Measurements from ENCODE around the gene COMMD1.

Gene COMMD1

GRCh38 chr2:62163106-62163831 is 257.8 kb downstream of the COMMD1 start:
- H3K4me2 ChIP-seq (ENCODE audit: low read length, poor library complexity, severe bottlenecking): no peak overlapping the region
- 94% methylated on average over 2 of the region's 3 CpGs for WGBS
- H4K91ac ChIP-seq (ENCODE audit: low read length): no peak overlapping the region
- H3K4me1 ChIP-seq (ENCODE audit: control insufficient read depth, insufficient read depth, low read depth, low read length): no peaks in the 10 kb centered on the region
- H3K14ac ChIP-seq (ENCODE audit: low read length in 2 of 2): no peak overlapping the region
- H3K23ac ChIP-seq (ENCODE audit: low read length in 2 of 2): no peak overlapping the region
- DNase-seq: no peak
- H2AFZ ChIP-seq (ENCODE audit: low read depth, low read length): no peak overlapping the region
- H2BK120ac ChIP-seq (ENCODE audit: low read depth, low read length): no peak overlapping the region
- H3K27me3 ChIP-seq (ENCODE audit: control insufficient read depth in 1 of 2, insufficient read depth in 1 of 2, low read length in 2 of 2): no peaks in the 10 kb centered on the region
- H3K4me3 ChIP-seq (ENCODE audit: insufficient read depth in 1 of 2, low read depth in 1 of 2, low read length in 2 of 2): no peak overlapping the region
- H3K36me3 ChIP-seq (ENCODE audit: control insufficient read depth in 1 of 2, insufficient read depth in 2 of 2, low read depth in 1 of 2, low read length in 2 of 2): no peaks in the 10 kb centered on the region
- no peaks in the 10 kb centered on the region for H3K79me1 ChIP-seq (replicated peaks; ENCODE audit: low read length, poor library complexity, severe bottlenecking)
- H3K9me3 ChIP-seq (ENCODE audit: control insufficient read depth, low read length): no peaks in the 10 kb centered on the region
- no peak overlapping the region for H3K9ac ChIP-seq (ENCODE audit: low read length)
- no peak overlapping the region for H3K4ac ChIP-seq (ENCODE audit: low read depth in 1 of 2, low read length in 2 of 2)
- no peak overlapping the region for H2BK5ac ChIP-seq (ENCODE audit: low read depth, low read length, poor library complexity, severe bottlenecking)
- H2BK15ac ChIP-seq (ENCODE audit: low read depth, poor library complexity, severe bottlenecking): no peak overlapping the region
- no peak overlapping the region for H4K8ac ChIP-seq (ENCODE audit: low read length)
- no peak overlapping the region for H3K18ac ChIP-seq (ENCODE audit: low read depth in 1 of 2, low read length in 2 of 2)
- no peak overlapping the region for H3K27ac ChIP-seq (ENCODE audit: low read length, poor library complexity, severe bottlenecking)
- H2AK5ac ChIP-seq (ENCODE audit: low read length, severe bottlenecking): no peak overlapping the region
- no peak overlapping the region for H2BK12ac ChIP-seq (ENCODE audit: low read length in 2 of 2)

GRCh38 chr2:62163834-62164233 is 258.4 kb downstream of the COMMD1 start:
- no CpG with 5 or more reads among the region's 2 CpGs for WGBS
- Histone ChIP-seq H3K4me3 (ENCODE audit: insufficient read depth in 1 of 2, low read depth in 1 of 2, low read length in 2 of 2) (no peak overlapping the region), H2BK15ac (ENCODE audit: low read depth, poor library complexity, severe bottlenecking) (no peak overlapping the region), H3K4me1 (ENCODE audit: control insufficient read depth, insufficient read depth, low read depth, low read length) (no peaks in the 10 kb centered on the region), H4K8ac (ENCODE audit: low read length) (no peak overlapping the region), H3K4ac (ENCODE audit: low read depth in 1 of 2, low read length in 2 of 2) (no peak overlapping the region), H3K9ac (ENCODE audit: low read length) (no peak overlapping the region), H3K14ac (ENCODE audit: low read length in 2 of 2) (no peak overlapping the region), H2AK5ac (ENCODE audit: low read length, severe bottlenecking) (no peak overlapping the region), H2BK5ac (ENCODE audit: low read depth, low read length, poor library complexity, severe bottlenecking) (no peak overlapping the region), H3K27me3 (ENCODE audit: control insufficient read depth in 1 of 2, insufficient read depth in 1 of 2, low read length in 2 of 2) (no peaks in the 10 kb centered on the region), H3K4me2 (ENCODE audit: low read length, poor library complexity, severe bottlenecking) (no peak overlapping the region), H3K23ac (ENCODE audit: low read length in 2 of 2) (no peak overlapping the region), H3K9me3 (ENCODE audit: control insufficient read depth, low read length) (no peaks in the 10 kb centered on the region), H2AFZ (ENCODE audit: low read depth, low read length) (no peak overlapping the region), H3K18ac (ENCODE audit: low read depth in 1 of 2, low read length in 2 of 2) (no peak overlapping the region), H2BK120ac (ENCODE audit: low read depth, low read length) (no peak overlapping the region), H2BK12ac (ENCODE audit: low read length in 2 of 2) (no peak overlapping the region), H3K27ac (ENCODE audit: low read length, poor library complexity, severe bottlenecking) (no peak overlapping the region), H3K36me3 (ENCODE audit: control insufficient read depth in 1 of 2, insufficient read depth in 2 of 2, low read depth in 1 of 2, low read length in 2 of 2) (no peaks in the 10 kb centered on the region), H3K79me1 (replicated peaks; ENCODE audit: low read length, poor library complexity, severe bottlenecking) (no peaks in the 10 kb centered on the region), H4K91ac (ENCODE audit: low read length) (no peak overlapping the region)
- no peak for DNase-seq

GRCh38 chr2:62175728-62176127 is 270.3 kb downstream of the COMMD1 start:
- no peaks in the 10 kb centered on the region for H3K79me1 ChIP-seq (replicated peaks; ENCODE audit: low read length, poor library complexity, severe bottlenecking)
- H4K8ac ChIP-seq (ENCODE audit: low read length): no peak overlapping the region
- H2BK12ac ChIP-seq (ENCODE audit: low read length in 2 of 2): no peak overlapping the region
- no peak overlapping the region for H3K14ac ChIP-seq (ENCODE audit: low read length in 2 of 2)
- H3K27me3 ChIP-seq (ENCODE audit: control insufficient read depth in 1 of 2, insufficient read depth in 1 of 2, low read length in 2 of 2): no peaks in the 10 kb centered on the region
- H3K27ac ChIP-seq (ENCODE audit: low read length, poor library complexity, severe bottlenecking): no peak overlapping the region
- H3K18ac ChIP-seq (ENCODE audit: low read depth in 1 of 2, low read length in 2 of 2): no peak overlapping the region
- no peak overlapping the region for H4K91ac ChIP-seq (ENCODE audit: low read length)
- H2BK15ac ChIP-seq (ENCODE audit: low read depth, poor library complexity, severe bottlenecking): no peak overlapping the region
- 95% methylated on average over 3 of the region's 4 CpGs for WGBS
- no peak overlapping the region for H3K23ac ChIP-seq (ENCODE audit: low read length in 2 of 2)
- H2BK120ac ChIP-seq (ENCODE audit: low read depth, low read length): no peak overlapping the region
- H2BK5ac ChIP-seq (ENCODE audit: low read depth, low read length, poor library complexity, severe bottlenecking): no peak overlapping the region
- no peak overlapping the region for H2AK5ac ChIP-seq (ENCODE audit: low read length, severe bottlenecking)
- DNase-seq: no peak
- no peaks in the 10 kb centered on the region for H3K9me3 ChIP-seq (ENCODE audit: control insufficient read depth, low read length)
- H3K9ac ChIP-seq (ENCODE audit: low read length): no peak overlapping the region
- no peak overlapping the region for H3K4me3 ChIP-seq (ENCODE audit: insufficient read depth in 1 of 2, low read depth in 1 of 2, low read length in 2 of 2)
- H3K4me2 ChIP-seq (ENCODE audit: low read length, poor library complexity, severe bottlenecking): no peak overlapping the region
- H2AFZ ChIP-seq (ENCODE audit: low read depth, low read length): no peak overlapping the region
- H3K4ac ChIP-seq (ENCODE audit: low read depth in 1 of 2, low read length in 2 of 2): no peak overlapping the region
- H3K36me3 ChIP-seq (ENCODE audit: control insufficient read depth in 1 of 2, insufficient read depth in 2 of 2, low read depth in 1 of 2, low read length in 2 of 2): no peaks in the 10 kb centered on the region
- H3K4me1 ChIP-seq (ENCODE audit: control insufficient read depth, insufficient read depth, low read depth, low read length): no peaks in the 10 kb centered on the region

- Histone ChIP-seq H2BK5ac (ENCODE audit: low read depth, low read length, poor library complexity, severe bottlenecking) (no peak overlapping the region), H3K4me2 (ENCODE audit: low read length, poor library complexity, severe bottlenecking) (no peak overlapping the region), H3K23ac (ENCODE audit: low read length in 2 of 2) (no peak overlapping the region), H2AK5ac (ENCODE audit: low read length, severe bottlenecking) (no peak overlapping the region), H3K14ac (ENCODE audit: low read length in 2 of 2) (no peak overlapping the region), H3K4ac (ENCODE audit: low read depth in 1 of 2, low read length in 2 of 2) (no peak overlapping the region), H3K4me1 (ENCODE audit: control insufficient read depth, insufficient read depth, low read depth, low read length) (no peaks in the 10 kb centered on the region), H4K8ac (ENCODE audit: low read length) (no peak overlapping the region), H4K91ac (ENCODE audit: low read length) (no peak overlapping the region), H2BK12ac (ENCODE audit: low read length in 2 of 2) (no peak overlapping the region), H3K9ac (ENCODE audit: low read length) (no peak overlapping the region), H3K27ac (ENCODE audit: low read length, poor library complexity, severe bottlenecking) (no peak overlapping the region), H2BK120ac (ENCODE audit: low read depth, low read length) (no peak overlapping the region), H3K18ac (ENCODE audit: low read depth in 1 of 2, low read length in 2 of 2) (no peak overlapping the region), H3K79me1 (replicated peaks; ENCODE audit: low read length, poor library complexity, severe bottlenecking) (no peaks in the 10 kb centered on the region), H3K9me3 (ENCODE audit: control insufficient read depth, low read length) (no peaks in the 10 kb centered on the region), H3K36me3 (ENCODE audit: control insufficient read depth in 1 of 2, insufficient read depth in 2 of 2, low read depth in 1 of 2, low read length in 2 of 2) (no peaks in the 10 kb centered on the region), H3K27me3 (ENCODE audit: control insufficient read depth in 1 of 2, insufficient read depth in 1 of 2, low read length in 2 of 2) (no peaks in the 10 kb centered on the region), H2BK15ac (ENCODE audit: low read depth, poor library complexity, severe bottlenecking) (no peak overlapping the region), H2AFZ (ENCODE audit: low read depth, low read length) (no peak overlapping the region), H3K4me3 (ENCODE audit: insufficient read depth in 1 of 2, low read depth in 1 of 2, low read length in 2 of 2) (no peak overlapping the region)
- DNase-seq: no peak
Observed at GRCh38 chr2:62176801-62177200, 271.3 kb downstream of the COMMD1 start.

All from mesenchymal stem cell (in vitro differentiated cells and primary cell).